ENCODE results near the gene PANK2. TPM values are rescaled to one million over a fixed set of nuclear protein-coding genes. Genes with fewer than 3 reads are reported as not detected.
A peak's percentile ranks its signal among the peaks of the same experiment; 100 is the strongest.

Gene PANK2
- total and polyA plus RNA-seq, 10 of the 15 experiments (the other 5 are each of a cell fraction or from before 2014, with no cell fraction given), result 13.2 to 43.4 (median 33.3) TPM

DNA sequence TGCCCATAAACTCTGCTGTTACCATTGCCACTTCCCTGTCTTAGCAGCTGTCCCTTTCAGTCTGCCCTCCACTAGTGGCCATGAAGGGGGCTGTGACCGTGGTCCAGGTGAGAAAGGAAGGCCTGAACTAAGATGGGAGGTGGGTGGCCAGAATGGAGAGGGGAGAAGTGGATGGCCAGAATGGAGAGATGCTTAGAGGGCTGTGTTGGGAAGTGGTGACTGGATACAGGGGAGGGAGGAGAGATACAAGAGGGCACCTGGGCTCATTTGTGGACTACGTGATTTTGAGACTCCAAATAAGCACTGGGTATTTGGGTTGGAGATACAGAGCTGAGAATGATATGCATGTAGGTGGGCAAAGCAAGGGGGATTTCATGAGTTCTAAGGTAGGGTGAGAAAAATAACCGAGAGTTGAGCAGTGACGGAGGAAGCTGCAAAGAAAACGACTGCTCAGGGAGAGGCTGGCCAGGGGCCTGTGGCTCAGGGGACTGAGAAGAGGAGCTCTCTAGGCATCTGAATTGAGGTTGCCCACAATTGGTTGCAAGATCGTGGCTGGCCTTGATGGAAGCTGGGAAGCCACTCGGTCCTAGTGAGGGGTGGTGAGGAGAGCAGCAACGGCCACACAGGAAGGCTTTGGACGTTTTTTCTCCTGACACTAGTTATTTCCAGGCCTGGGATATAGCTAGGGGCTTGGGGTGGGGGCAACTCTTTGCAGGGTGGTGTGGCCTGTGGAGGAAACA, 36.9 kb downstream of the PANK2 start:
- SMC1A ChIA-PET (ENCODE audit: uncharacterized antibody, unreplicated experiment), result no interaction called here
- peaks cover 3% of the 10 kb centered on the region; the same call in 1 of the 2 replicates for H4K20me1 ChIP-seq (ENCODE audit: control insufficient read depth, insufficient read depth)
- in situ Hi-C loops (cut with MboI), result no loop called here
- H3K4me1 ChIP-seq (ENCODE audit: control insufficient read depth, insufficient read depth, low read length), result no peaks in the 10 kb centered on the region
- FAIRE-seq (no peak), DNase-seq (ENCODE audit: low read depth, low spot score) (no peak), ATAC-seq (no peak; the same call in 2 of the 3 replicates)
- no peaks in the 10 kb centered on the region for H3K27me3 ChIP-seq (replicated peaks in 1 of 2; ENCODE audit: control insufficient read depth in 2 of 2, insufficient read depth in 2 of 2, low read length in 1 of 2)
- CTCF ChIA-PET, result interaction anchor here (0.6 kb wide), 1 partner anchor 100 kb away, joined by 4 read pairs; no protein-coding TSS in a partner anchor
- TF ChIP-seq POU2F2 (IDR thresholded peaks at IDR 0.05; ENCODE audit: borderline replicate concordance, low read depth, low read length), result 0 out of 3 replicates have a peak, but pooled peaks have one; percentile 7
- TF ChIP-seq NR2C2 (IDR thresholded peaks at IDR 0.05; ENCODE audit: borderline replicate concordance, control insufficient read depth, insufficient read length, low read depth), result no peak
- TF ChIP-seq GATAD2B (conservative IDR thresholded peaks at IDR 0.05; ENCODE audit: low read depth), result no peak
- TF ChIP-seq NR2C1 (IDR thresholded peaks at IDR 0.05), result no peak
- TF ChIP-seq ZBED1 (IDR thresholded peaks at IDR 0.05; ENCODE audit: borderline replicate concordance), result peak; percentile 31; the same call in 1 of the 2 replicates
- TF ChIP-seq ZNF207 (IDR thresholded peaks at IDR 0.05; ENCODE audit: borderline replicate concordance), result no peak
- TF ChIP-seq TAF1 (IDR thresholded peaks at IDR 0.05; ENCODE audit: borderline replicate concordance, low read depth, low read length), result no peak
- TF ChIP-seq, protein P1, sequence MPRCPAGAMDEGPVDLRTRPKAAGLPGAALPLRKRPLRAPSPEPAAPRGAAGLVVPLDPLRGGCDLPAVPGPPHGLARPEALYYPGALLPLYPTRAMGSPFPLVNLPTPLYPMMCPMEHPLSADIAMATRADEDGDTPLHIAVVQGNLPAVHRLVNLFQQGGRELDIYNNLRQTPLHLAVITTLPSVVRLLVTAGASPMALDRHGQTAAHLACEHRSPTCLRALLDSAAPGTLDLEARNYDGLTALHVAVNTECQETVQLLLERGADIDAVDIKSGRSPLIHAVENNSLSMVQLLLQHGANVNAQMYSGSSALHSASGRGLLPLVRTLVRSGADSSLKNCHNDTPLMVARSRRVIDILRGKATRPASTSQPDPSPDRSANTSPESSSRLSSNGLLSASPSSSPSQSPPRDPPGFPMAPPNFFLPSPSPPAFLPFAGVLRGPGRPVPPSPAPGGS (IDR thresholded peaks at IDR 0.05; ENCODE audit: borderline replicate concordance, insufficient read depth, low read depth, low read length, poor library complexity, severe bottlenecking), result peak; percentile 18
- TF ChIP-seq POLR2A (IDR thresholded peaks at IDR 0.05; ENCODE audit: low read depth, low read length), result peak; percentile 73; the same call in 1 of the 2 replicates
- TF ChIP-seq, protein P2, sequence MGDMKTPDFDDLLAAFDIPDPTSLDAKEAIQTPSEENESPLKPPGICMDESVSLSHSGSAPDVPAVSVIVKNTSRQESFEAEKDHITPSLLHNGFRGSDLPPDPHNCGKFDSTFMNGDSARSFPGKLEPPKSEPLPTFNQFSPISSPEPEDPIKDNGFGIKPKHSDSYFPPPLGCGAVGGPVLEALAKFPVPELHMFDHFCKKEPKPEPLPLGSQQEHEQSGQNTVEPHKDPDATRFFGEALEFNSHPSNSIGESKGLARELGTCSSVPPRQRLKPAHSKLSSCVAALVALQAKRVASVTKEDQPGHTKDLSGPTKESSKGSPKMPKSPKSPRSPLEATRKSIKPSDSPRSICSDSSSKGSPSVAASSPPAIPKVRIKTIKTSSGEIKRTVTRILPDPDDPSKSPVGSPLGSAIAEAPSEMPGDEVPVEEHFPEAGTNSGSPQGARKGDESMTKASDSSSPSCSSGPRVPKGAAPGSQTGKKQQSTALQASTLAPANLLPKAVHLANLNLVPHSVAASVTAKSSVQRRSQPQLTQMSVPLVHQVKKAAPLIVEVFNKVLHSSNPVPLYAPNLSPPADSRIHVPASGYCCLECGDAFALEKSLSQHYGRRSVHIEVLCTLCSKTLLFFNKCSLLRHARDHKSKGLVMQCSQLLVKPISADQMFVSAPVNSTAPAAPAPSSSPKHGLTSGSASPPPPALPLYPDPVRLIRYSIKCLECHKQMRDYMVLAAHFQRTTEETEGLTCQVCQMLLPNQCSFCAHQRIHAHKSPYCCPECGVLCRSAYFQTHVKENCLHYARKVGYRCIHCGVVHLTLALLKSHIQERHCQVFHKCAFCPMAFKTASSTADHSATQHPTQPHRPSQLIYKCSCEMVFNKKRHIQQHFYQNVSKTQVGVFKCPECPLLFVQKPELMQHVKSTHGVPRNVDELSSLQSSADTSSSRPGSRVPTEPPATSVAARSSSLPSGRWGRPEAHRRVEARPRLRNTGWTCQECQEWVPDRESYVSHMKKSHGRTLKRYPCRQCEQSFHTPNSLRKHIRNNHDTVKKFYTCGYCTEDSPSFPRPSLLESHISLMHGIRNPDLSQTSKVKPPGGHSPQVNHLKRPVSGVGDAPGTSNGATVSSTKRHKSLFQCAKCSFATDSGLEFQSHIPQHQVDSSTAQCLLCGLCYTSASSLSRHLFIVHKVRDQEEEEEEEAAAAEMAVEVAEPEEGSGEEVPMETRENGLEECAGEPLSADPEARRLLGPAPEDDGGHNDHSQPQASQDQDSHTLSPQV (IDR thresholded peaks at IDR 0.05), result no peak
- no peaks in the 10 kb centered on the region for H3K9me3 ChIP-seq (replicated peaks; ENCODE audit: control insufficient read depth, insufficient read depth, low read length)
- TSS peak; percentile 46 for BruUV-seq (replicated peaks)
- H3K4me3 ChIP-seq, result no peak overlapping the region
- 84% methylated on average over 9 of the region's 9 CpGs for WGBS (ENCODE audit: insufficient coverage, insufficient replicate concordance, low lambda C conversion rate, missing lambda C conversion rate)
- H2AFZ ChIP-seq (ENCODE audit: control insufficient read depth, low read depth, low read length), result no peak overlapping the region
- intact Hi-C loops (cut with micrococcal nuclease; ENCODE audit: unreplicated experiment), result no loop called here
- RAD21 ChIA-PET (ENCODE audit: unreplicated experiment), result no interaction called here
- POLR2A ChIA-PET, result interaction anchor here (1.4 kb wide), 1 partner anchor 8 kb away, joined by 10 read pairs; no protein-coding TSS in a partner anchor
- no peak overlapping the region for H3K9ac ChIP-seq (ENCODE audit: control insufficient read depth, insufficient read depth, low read length)
- H3K27ac ChIP-seq (ENCODE audit: control insufficient read depth, insufficient read depth), result no peak overlapping the region
- H3K4me2 ChIP-seq (ENCODE audit: control insufficient read depth, insufficient read depth), result no peak overlapping the region
- H3K79me2 ChIP-seq (ENCODE audit: control insufficient read depth, insufficient read depth, low read length), result no peaks in the 10 kb centered on the region; the same call in 1 of the 2 replicates
- H3K36me3 ChIP-seq (ENCODE audit: control insufficient read depth in 2 of 2, insufficient read depth in 2 of 2, low read length in 1 of 2), result peaks cover 23 to 26% of the 10 kb centered on the region in 2 experiments

Data from GM12878 (cell line).